ENCODE measurements around the gene POLG2.

POLG2 gene

DNA sequence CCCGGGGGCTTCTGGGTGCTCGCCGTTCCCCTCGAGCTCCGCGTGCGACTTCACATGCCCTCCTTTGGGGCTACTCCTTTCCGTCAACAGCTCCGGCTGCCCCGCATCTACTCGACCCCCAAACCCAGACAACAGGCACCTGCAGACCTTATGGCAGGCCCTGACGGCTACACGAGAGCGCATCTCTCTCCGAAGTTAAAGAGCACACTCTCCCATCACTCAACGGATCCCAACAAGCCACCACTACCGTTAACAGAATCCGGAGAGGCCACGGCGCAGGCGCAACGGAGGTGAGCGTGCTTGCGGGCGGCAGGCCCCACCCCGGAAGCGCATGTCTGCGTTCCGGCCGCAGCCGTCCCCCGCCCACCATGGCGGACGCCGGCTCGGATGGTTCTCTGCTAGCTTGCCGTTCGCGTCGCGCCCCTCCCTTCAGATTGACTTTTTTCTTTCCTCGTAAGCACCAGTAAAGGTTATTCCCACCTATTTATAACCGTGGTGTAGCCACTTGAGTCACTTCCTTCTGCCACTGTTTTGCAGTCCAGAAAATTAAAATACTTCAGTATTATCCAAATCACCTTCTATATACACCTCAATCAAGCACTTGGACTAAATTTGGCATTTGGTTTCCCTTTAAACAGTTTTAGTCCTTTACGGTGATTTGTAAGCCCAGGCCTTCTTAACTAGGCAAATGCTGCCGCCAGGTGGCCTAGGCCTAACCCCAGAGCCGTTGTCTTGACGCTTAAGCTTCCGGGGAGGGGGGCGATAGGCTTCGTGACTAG is at the start of gene POLG2:
TSS of gene POLG2 (minus strand) at position 269 of the 779 bp plus-strand sequence. CDS start at position 183, 86 bp downstream.
- in situ Hi-C loops (cut with HindIII; ENCODE audit: low pct_unique_long_range_greater_than_20kb, low sequenced_read_pairs) = no loop called here
- DNase-seq (ENCODE audit: low read depth in 1 of 2, low spot score in 1 of 2) = peak; percentile 85 to 95
- peak; percentile 65; the same call in 1 of the 2 replicates for TF ChIP-seq JUND (IDR thresholded peaks at IDR 0.05; ENCODE audit: low read depth)

DNA sequence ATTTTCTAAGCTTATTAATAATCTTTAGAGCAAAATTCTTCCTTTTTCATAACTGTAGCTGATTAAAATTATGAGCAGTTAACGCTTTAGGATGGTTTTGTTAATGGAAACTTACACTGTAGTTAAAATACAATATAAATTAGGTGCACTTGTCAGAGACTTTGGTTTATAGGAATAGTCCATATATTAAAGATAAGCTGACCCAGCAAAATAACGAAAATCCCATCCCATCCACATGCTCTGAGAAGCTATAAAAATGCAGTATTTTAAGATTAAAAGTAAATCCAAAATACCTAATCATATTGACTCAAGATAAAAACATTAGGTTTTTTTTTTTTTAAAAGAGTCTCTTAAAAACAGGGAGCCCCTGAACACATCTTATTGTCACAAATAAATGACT is 47.9 kb upstream of the POLG2 start:
- DNase-seq (ENCODE audit: low read depth in 1 of 2, low spot score in 1 of 2) = no peak
- in situ Hi-C loops (cut with HindIII; ENCODE audit: low pct_unique_long_range_greater_than_20kb, low sequenced_read_pairs) = no loop called here
- TF ChIP-seq JUND (IDR thresholded peaks at IDR 0.05; ENCODE audit: low read depth) = no peak

DNA sequence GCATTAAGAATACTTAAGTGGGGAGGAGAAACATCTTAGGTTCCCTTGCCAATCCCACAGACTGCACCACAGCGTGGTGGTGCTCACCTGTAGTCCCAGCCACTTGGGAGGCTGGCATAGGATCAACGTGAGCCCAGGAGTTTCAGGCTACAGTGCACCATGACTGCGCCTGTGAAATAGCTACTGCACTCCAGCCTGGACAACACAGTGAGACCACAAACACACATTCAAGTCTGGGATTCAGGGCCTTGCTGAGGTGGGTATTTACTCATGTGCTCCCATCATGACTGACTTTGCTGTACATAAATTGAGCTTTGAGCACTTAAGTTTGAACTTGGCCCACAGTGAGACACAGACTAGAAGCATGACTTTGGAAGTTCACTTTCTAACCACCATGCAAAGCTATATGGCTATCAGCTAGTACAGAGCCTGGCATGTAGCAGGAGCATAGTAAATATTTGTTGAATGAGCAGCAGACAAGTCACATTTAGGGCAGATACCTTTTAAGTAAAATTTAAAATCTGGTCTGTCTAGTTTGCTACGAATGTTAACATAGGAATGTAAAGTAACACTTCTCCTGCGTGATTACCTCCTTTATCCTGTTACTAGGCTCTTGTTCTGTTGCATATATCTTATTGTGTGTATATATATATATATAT is 43.4 kb upstream of the POLG2 start:
- DNase-seq (ENCODE audit: low read depth in 1 of 2, low spot score in 1 of 2) = peak; percentile 15 to 50
- TF ChIP-seq JUND (IDR thresholded peaks at IDR 0.05; ENCODE audit: low read depth) = no peak
- in situ Hi-C loops (cut with HindIII; ENCODE audit: low pct_unique_long_range_greater_than_20kb, low sequenced_read_pairs) = no loop called here

DNA sequence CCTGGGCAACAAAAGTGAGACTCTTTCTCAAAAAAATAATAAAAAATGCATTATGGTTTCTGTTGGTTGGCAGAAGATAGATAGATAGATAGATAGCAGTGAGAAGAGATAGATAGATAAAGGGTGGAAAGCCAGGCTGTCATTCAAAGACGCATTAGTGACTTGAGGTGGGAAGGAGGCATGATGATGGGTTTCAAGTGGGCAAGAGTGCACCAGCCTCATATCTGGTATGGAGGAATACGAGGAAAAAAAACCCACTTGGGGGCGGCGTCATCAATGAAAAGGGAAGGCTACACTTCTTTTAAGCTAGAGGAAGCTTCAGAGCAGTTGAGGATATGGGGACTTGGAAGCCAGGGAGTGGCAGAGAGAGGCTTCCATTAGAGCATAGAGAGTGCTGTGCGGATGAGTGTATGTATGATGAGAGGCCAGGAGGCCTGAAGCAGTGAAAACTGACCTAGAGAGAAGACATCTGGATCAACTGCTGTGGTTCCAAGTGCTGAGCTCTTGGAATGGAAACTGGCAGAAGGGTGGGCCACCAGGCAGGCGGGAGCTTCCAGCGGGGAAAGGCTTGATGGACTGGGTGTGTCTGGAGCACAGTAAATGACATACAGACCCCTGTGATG is 41.8 kb upstream of the POLG2 start:
- TF ChIP-seq JUND (IDR thresholded peaks at IDR 0.05; ENCODE audit: low read depth) = no peak
- in situ Hi-C loops (cut with HindIII; ENCODE audit: low pct_unique_long_range_greater_than_20kb, low sequenced_read_pairs) = no loop called here
- DNase-seq (ENCODE audit: low read depth in 1 of 2, low spot score in 1 of 2) = no peak

DNA sequence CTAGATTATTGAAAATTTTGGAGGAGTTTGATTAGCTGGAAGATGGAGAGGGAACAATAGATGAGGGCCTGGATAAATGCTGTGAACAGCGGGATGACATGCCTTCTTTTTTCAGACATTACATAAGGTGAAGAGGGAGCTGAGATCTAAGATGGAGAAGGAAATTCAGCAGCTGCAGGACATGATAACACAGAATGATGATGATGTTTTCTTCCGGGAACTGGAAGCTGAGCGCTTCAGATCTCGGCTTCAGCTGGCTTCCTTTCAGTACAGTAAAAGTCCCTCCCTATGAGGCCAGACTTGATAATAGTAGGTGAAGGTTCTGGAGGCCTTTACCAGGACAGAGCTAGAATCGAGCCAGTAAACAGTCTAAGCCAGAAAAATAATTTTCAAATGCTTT is 40.6 kb upstream of the POLG2 start:
- DNase-seq (ENCODE audit: low read depth in 1 of 2, low spot score in 1 of 2) = no peak
- in situ Hi-C loops (cut with HindIII; ENCODE audit: low pct_unique_long_range_greater_than_20kb, low sequenced_read_pairs) = no loop called here
- no peak for TF ChIP-seq JUND (IDR thresholded peaks at IDR 0.05; ENCODE audit: low read depth)

DNA sequence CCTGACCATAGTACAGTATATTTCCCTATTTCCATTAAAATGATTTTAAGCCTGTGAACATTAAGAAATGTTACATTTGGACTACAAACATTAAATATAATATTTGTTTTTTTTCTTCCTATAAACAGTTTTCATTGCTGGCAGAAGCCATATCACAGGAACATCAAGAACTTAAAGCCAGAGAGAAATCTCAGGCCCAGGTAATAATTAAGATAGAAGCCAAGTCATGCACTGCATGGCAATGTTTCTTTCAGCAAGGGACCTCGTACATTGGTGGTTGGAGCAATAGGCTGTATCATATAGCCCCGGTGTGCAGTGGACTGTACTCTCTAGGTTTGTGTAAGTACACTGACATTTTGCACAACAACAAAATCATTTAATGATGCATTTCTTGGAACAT is 40.1 kb upstream of the POLG2 start:
- no peak for TF ChIP-seq JUND (IDR thresholded peaks at IDR 0.05; ENCODE audit: low read depth)
- in situ Hi-C loops (cut with HindIII; ENCODE audit: low pct_unique_long_range_greater_than_20kb, low sequenced_read_pairs) = no loop called here
- DNase-seq (ENCODE audit: low read depth in 1 of 2, low spot score in 1 of 2) = no peak

DNA sequence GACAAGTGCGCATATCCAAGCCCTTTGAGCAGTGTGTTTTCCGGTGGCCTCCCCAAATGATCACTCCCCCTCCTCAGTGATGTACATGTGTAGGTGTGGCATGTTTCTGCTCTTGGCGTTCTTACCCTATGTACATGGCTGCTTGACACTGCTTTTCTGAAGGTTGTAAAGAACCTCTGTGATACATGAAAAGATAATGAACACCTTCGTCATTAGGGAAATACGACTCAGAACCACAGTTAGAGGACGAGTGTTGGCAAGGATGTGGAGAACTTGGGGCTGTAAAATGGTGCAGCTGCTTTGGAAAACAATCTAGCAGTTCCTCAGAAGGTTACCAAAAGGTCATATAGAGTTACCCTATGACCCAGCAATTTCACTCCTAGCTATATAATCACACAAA is 38.5 kb upstream of the POLG2 start:
- in situ Hi-C loops (cut with HindIII; ENCODE audit: low pct_unique_long_range_greater_than_20kb, low sequenced_read_pairs) = no loop called here
- no peak for DNase-seq (ENCODE audit: low read depth in 1 of 2, low spot score in 1 of 2)
- no peak for TF ChIP-seq JUND (IDR thresholded peaks at IDR 0.05; ENCODE audit: low read depth)

DNA sequence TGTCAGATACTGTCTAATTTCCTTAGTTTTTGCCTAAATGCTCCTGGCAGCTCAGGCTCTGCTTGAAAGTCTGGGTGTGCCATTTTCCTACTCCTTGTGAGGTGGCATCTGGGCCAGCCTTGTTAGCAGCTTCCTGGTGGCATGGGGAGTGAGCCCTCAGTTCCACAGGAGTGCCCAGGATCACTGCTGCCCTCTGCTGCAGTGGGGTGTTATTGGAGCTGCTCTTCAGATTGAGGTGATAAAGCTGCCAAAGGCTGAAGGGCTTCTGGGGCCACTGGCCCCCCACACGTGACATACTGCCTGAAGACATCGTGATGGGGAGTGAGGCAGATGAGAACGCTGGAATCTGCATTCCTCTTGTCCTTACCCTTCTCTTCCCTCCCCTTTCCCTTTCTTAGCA is 37.3 kb upstream of the POLG2 start:
- peak in 1 of 2 experiments; percentile 46 for DNase-seq (ENCODE audit: low read depth in 1 of 2, low spot score in 1 of 2)
- in situ Hi-C loops (cut with HindIII; ENCODE audit: low pct_unique_long_range_greater_than_20kb, low sequenced_read_pairs) = no loop called here
- no peak for TF ChIP-seq JUND (IDR thresholded peaks at IDR 0.05; ENCODE audit: low read depth)

DNA sequence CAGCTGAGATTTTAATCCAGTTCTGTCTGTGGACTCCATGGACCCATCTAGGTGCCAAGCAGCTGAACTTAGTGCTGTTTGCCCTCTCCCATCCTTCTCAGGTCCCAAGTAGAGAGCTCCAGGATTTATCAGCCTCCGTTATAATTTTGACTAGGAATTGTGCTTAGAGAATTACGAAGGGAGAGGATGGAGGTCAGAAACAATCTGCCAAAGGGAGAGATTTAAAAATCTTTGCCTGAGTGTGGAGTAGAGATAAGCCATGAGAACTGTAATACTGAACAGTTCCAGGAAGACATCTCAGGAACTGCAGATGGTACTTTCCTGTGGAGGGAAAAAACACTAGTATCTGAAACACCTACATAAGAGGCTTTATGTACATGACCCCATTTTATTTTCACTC is 36.9 kb upstream of the POLG2 start:
- no peak for TF ChIP-seq JUND (IDR thresholded peaks at IDR 0.05; ENCODE audit: low read depth)
- in situ Hi-C loops (cut with HindIII; ENCODE audit: low pct_unique_long_range_greater_than_20kb, low sequenced_read_pairs) = no loop called here
- DNase-seq (ENCODE audit: low read depth in 1 of 2, low spot score in 1 of 2) = no peak

DNA sequence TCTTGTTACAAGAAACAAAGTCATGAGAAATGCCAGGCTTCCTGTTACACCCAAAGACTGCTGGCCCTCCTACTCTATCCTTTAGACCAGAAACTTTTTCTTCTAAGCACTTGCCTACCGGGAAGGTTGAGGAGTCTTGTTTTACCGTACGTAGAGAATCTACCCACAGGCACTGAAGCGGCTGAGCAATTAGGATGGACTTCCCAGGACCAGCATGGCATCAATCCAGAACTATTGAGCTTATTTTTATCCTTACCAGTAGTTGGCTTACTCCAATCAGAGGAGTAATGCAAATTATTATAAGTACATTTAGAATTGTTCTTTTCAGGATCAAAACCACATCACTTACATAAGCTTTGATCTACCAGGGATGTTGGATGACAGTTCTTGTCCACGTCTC is 35.6 kb upstream of the POLG2 start:
- in situ Hi-C loops (cut with HindIII; ENCODE audit: low pct_unique_long_range_greater_than_20kb, low sequenced_read_pairs) = no loop called here
- no peak for TF ChIP-seq JUND (IDR thresholded peaks at IDR 0.05; ENCODE audit: low read depth)
- DNase-seq (ENCODE audit: low read depth in 1 of 2, low spot score in 1 of 2) = no peak

DNA sequence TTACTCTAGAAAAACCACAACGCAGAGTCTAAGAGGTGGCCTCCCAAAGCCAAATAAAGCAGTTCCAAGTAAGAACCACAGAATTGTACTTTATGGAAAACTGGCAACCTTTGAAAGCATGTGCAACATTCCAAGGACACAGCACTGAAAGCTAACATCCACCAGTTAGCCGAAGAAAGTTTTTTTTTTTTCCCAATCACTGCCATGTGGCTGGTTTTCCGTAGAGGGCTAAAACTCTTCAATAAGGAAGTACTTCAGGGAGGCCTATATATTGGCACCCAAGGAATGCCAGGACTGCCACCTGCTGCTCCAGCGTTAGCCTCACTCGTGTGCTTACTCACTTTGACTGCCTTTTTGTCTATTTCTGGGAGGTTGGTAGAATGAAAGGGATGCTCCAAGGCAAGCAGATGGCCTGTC is 35.1 kb upstream of the POLG2 start:
- in situ Hi-C loops (cut with HindIII; ENCODE audit: low pct_unique_long_range_greater_than_20kb, low sequenced_read_pairs) = no loop called here
- TF ChIP-seq JUND (IDR thresholded peaks at IDR 0.05; ENCODE audit: low read depth) = no peak
- DNase-seq (ENCODE audit: low read depth in 1 of 2, low spot score in 1 of 2) = no peak

DNA sequence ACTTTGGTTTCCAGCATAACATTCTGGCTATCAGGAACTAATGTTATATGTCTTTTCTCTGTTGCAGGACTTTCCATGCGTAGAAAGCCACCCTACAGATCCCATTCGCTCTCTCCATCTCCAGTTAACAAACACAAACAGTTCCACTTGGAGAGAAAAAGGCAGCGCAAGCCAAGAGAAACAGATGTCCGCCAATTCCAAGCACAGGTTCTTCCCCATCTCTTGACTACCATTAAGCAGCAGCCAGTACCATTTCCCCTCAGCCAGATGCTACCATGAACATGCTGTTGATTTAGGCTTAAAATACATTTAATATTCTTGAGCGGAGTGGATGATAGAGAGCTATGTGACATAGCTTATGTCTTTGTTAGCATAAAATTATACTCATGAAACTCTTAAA is 32.4 kb upstream of the POLG2 start:
- TF ChIP-seq JUND (IDR thresholded peaks at IDR 0.05; ENCODE audit: low read depth) = no peak
- no peak for DNase-seq (ENCODE audit: low read depth in 1 of 2, low spot score in 1 of 2)
- in situ Hi-C loops (cut with HindIII; ENCODE audit: low pct_unique_long_range_greater_than_20kb, low sequenced_read_pairs) = no loop called here

DNA sequence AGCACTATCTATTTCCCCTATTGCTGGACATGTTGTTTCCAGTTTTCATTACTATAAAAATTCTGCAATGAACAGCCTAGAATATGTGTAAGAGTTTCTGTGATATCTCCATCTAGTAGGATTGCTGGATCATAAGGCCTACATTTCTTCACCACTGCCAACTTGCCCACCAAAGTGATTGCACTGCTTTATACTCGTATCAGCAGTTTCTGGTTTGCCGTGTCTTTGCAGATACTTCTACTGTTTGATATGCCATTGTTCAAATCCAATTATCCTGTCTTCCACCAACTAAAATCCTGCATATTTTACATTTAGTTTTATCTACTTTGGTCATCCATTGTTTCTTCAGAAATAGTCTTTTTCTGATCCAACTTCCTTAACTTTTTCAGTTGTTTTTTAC is 31.1 kb upstream of the POLG2 start:
- TF ChIP-seq JUND (IDR thresholded peaks at IDR 0.05; ENCODE audit: low read depth) = no peak
- in situ Hi-C loops (cut with HindIII; ENCODE audit: low pct_unique_long_range_greater_than_20kb, low sequenced_read_pairs) = no loop called here
- DNase-seq (ENCODE audit: low read depth in 1 of 2, low spot score in 1 of 2) = no peak

All from T47D (cell line).